GM23248 (cell line): ENCODE data around the gene PDSS1. TPM values are rescaled to one million over a fixed set of nuclear protein-coding genes. Genes with fewer than 3 reads are reported as not detected.
"Not testable (repeated sequence)": the region's sequence is repeated elsewhere in the genome, so short reads cannot be mapped to it uniquely, and the experiment has no call there.

Source experiments
- DNase-seq: peaks from one replicate; pipeline ENCODE4 v3.0.0-alpha.2; 2015
- H2AFZ ChIP-seq: fragments of 200-600 bp; sonication (generic); 2 replicates; pipeline ENCODE4 v1.6.1; 2016; ENCODE audit warnings: antibody characterized with exemption
- H3F3A ChIP-seq: fragments of 200-600 bp; sonication (generic); 2 replicates; pipeline ENCODE4 v1.6.1; 2016; ENCODE audit warnings: mild to moderate bottlenecking, antibody characterized with exemption, mixed run types; ENCODE audit not compliant: insufficient read depth
- H3K27ac ChIP-seq: fragments of 200-600 bp; sonication (generic); 2 replicates; pipeline ENCODE4 v1.5.1; 2016; ENCODE audit warnings: mild to moderate bottlenecking
- H3K27me3 ChIP-seq: fragments of 200-600 bp; sonication (generic); replicated peaks from 2 replicates; pipeline ENCODE4 v1.6.1; 2016; ENCODE audit warnings: mild to moderate bottlenecking; ENCODE audit not compliant: insufficient read depth
- H3K36me3 ChIP-seq: fragments of 200-600 bp; sonication (generic); 2 replicates; pipeline ENCODE4 v1.6.1; 2016; ENCODE audit warnings: low read depth, mild to moderate bottlenecking
- H3K4me1 ChIP-seq: fragments of 200-600 bp; sonication (generic); 2 replicates; pipeline ENCODE4 v1.6.1; 2016; ENCODE audit warnings: mild to moderate bottlenecking; ENCODE audit not compliant: insufficient read depth
- H3K4me2 ChIP-seq: fragments of 200-600 bp; sonication (generic); one replicate; pipeline ENCODE4 v1.6.1; 2016; ENCODE audit warnings: mild to moderate bottlenecking; ENCODE audit not compliant: unreplicated experiment
- H3K4me3 ChIP-seq: fragments of 200-600 bp; sonication (generic); 2 replicates; pipeline ENCODE4 v1.5.1; 2016; ENCODE audit warnings: mild to moderate bottlenecking
- H3K79me2 ChIP-seq: fragments of 200-600 bp; sonication (generic); 2 replicates; pipeline ENCODE4 v1.6.1; 2016; ENCODE audit warnings: mild to moderate bottlenecking; ENCODE audit not compliant: insufficient read depth
- H3K9ac ChIP-seq: fragments of 200-600 bp; sonication (generic); 2 replicates; pipeline ENCODE4 v1.6.1; 2016; ENCODE audit warnings: mild to moderate bottlenecking
- H3K9me2 ChIP-seq: fragments of 200-600 bp; sonication (generic); 2 replicates; pipeline ENCODE4 v1.6.1; 2016; ENCODE audit warnings: mixed run types, mild to moderate bottlenecking, moderate library complexity; ENCODE audit not compliant: insufficient read depth
- H3K9me3 ChIP-seq: fragments of 200-600 bp; sonication (generic); one replicate; pipeline ENCODE4 v1.6.1; 2017; ENCODE audit warnings: low read depth
- H4K20me1 ChIP-seq: fragments of 200-600 bp; sonication (generic); 2 replicates; pipeline ENCODE4 v1.6.0; 2016; ENCODE audit not compliant: insufficient read depth
- EZH2 ChIP-seq: fragments of 200-600 bp; sonication (generic); IDR thresholded peaks from 2 replicates; pipeline ENCODE4 v1.6.1; 2018; ENCODE audit warnings: antibody characterized with exemption, mild to moderate bottlenecking; ENCODE audit not compliant: insufficient read depth, poor library complexity, severe bottlenecking
- EZH2phosphoT487 ChIP-seq: fragments of 200-600 bp; sonication (generic); IDR thresholded peaks from 2 replicates; pipeline ENCODE4 v1.6.1; 2018; ENCODE audit warnings: antibody characterized with exemption, moderate library complexity, mild to moderate bottlenecking, low read depth; ENCODE audit not compliant: insufficient read depth
- WGBS, 2 experiments: methylation state at CpG; one replicate each; pipeline ENCODE4 v1.1.6; 2015 to 2017; ENCODE audit warnings: low lambda C conversion rate in 2 of 2, low coverage in 1 of 2; ENCODE audit errors: missing lambda C conversion rate in 2 of 2; 5-methylcytosine and 5-hydroxymethylcytosine counted together
- in situ Hi-C: fragments of 300-500 bp; cut with MboI; formaldehyde crosslinking; loops from 2 replicates; pipeline ENCODE4 v1.15.0; 2020
- polyA plus RNA-seq: library from polyadenylated mRNA; unstranded; fragments of >200 nt; fragmentation: Nextera tagmentation; extraction: Ambion mirVana; gene quantifications from 2 replicates; pipeline ENCODE4 v1.2.1, GENCODE V29; 2016
- total RNA-seq: library from RNA; depleted of rRNA; stranded (reverse); fragments of >200 nt; shearing (Covaris generic); gene quantifications from 2 replicates; pipeline ENCODE4 v1.2.3, GENCODE V29; 2014

The PDSS1 gene
- total and polyA plus RNA-seq, 2 experiments from 2014 or later, result 5.1 to 7.2 TPM

GRCh38 chr10:26780106-26780792 is 82.7 kb downstream of the PDSS1 start:
- in situ Hi-C loops, result no loop called here
- Histone ChIP-seq H3K79me2 (peaks cover 90% of the 10 kb centered on the region), H3K4me1 (peaks cover 39% of the 10 kb centered on the region), H3K9me2 (no peaks in the 10 kb centered on the region), H3K36me3 (no peaks in the 10 kb centered on the region), H3F3A (peaks cover 33% of the 10 kb centered on the region), H3K4me2 (peak overlapping the region; percentile 1), H3K9me3 (no peaks in the 10 kb centered on the region), H2AFZ (no peak overlapping the region), H3K27me3 (no peaks in the 10 kb centered on the region), H4K20me1 (no peaks in the 10 kb centered on the region), H3K27ac (peak overlapping the region; percentile 98), H3K4me3 (no peak overlapping the region), H3K9ac (0 out of 2 replicates have a peak overlapping the region, but pooled peaks have one; percentile 84)
- WGBS, 2 experiments, result 97 to 100% methylated on average over 8 of the region's 8 CpGs
- DNase-seq, result no peak
- TF ChIP-seq EZH2 (no peak), EZH2phosphoT487 (no peak)

DNA sequence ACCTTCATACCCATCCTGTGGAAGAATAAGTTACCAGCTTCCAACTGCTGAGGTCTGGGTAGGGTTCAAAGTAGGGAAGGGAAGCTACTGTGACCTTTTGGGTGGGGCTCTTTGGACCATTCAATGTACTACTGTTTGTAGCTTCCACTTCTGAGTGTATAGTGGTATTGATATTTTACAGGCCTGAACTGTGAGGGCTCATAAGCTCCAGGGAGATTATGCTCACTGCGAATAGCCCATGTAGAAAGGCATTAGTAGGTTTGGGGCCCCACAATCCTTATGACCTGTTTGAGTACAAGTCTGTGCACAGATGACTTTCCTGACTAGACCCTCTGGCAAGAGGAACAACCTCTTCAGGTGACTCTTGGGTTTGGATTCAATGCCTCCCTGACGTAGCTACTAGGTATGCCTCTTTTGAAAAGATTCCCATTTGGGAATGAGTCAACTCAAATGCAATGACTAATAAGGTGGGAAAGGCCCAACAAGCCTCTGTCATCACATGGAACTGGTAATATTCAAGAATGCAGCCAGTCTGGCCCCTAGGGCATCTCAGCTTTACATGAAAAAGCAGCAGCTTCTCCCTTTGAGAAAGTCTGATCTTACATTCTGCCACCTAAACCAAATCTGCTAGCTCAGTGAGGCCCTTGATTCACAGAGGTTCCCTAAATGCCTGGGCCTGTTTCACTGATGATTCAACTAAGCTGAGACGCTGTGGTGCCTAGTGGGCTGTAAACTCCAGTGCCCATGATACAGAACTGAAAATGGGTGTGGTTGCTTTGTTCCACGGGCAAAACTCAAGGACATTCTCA is 83.5 kb downstream of the PDSS1 start:
- Histone ChIP-seq H3K9me2 (no peaks in the 10 kb centered on the region), H3K4me1 (peaks cover 32% of the 10 kb centered on the region), H3K79me2 (peaks cover 90% of the 10 kb centered on the region), H3F3A (peaks cover 33% of the 10 kb centered on the region), H3K9me3 (no peaks in the 10 kb centered on the region), H3K4me2 (peak overlapping the region; percentile 78), H3K9ac (peak overlapping the region; percentile 84), H3K36me3 (no peaks in the 10 kb centered on the region), H3K27ac (peak overlapping the region; percentile 98), H2AFZ (no peak overlapping the region), H4K20me1 (no peaks in the 10 kb centered on the region), H3K4me3 (peak overlapping the region; percentile 53), H3K27me3 (no peaks in the 10 kb centered on the region)
- no peak for TF ChIP-seq EZH2phosphoT487
- no peak for TF ChIP-seq EZH2
- in situ Hi-C loops, result no loop called here
- 24 to 25% methylated on average over 4 of the region's 4 CpGs for WGBS, 2 experiments
- DNase-seq, result peak; percentile 96

- H4K20me1 ChIP-seq, result no peaks in the 10 kb centered on the region
- peak overlapping the region; percentile 84 for H3K9ac ChIP-seq
- peak overlapping the region; percentile 78 for H3K4me2 ChIP-seq
- peaks cover 33% of the 10 kb centered on the region for H3F3A ChIP-seq
- H3K9me3 ChIP-seq, result no peaks in the 10 kb centered on the region
- DNase-seq, result peak; percentile 85
- no peaks in the 10 kb centered on the region for H3K36me3 ChIP-seq
- in situ Hi-C loops, result no loop called here
- TF ChIP-seq EZH2phosphoT487, result no peak
- TF ChIP-seq EZH2, result no peak
- H3K27me3 ChIP-seq, result no peaks in the 10 kb centered on the region
- H3K4me3 ChIP-seq, result peak overlapping the region; percentile 53
- 37 to 39% methylated on average over 2 of the region's 2 CpGs for WGBS, 2 experiments
- H3K27ac ChIP-seq, result peak overlapping the region; percentile 98
- H2AFZ ChIP-seq, result no peak overlapping the region
- peaks cover 90% of the 10 kb centered on the region for H3K79me2 ChIP-seq
- H3K4me1 ChIP-seq, result peaks cover 28% of the 10 kb centered on the region
- H3K9me2 ChIP-seq, result no peaks in the 10 kb centered on the region
These were observed 84.3 kb downstream of the PDSS1 start for GRCh38 chr10:26781797-26782196.

- no peaks in the 10 kb centered on the region for H3K9me2 ChIP-seq
- peaks cover 20% of the 10 kb centered on the region for H3K4me1 ChIP-seq
- H2AFZ ChIP-seq, result no peak overlapping the region
- TF ChIP-seq EZH2phosphoT487 (no peak), EZH2 (no peak)
- H3K79me2 ChIP-seq, result peaks cover 100% of the 10 kb centered on the region
- H3K9ac ChIP-seq, result no peak overlapping the region
- WGBS, 2 experiments, result 96 to 97% methylated on average over 3 of the region's 3 CpGs
- H3K4me3 ChIP-seq, result no peak overlapping the region
- no peak overlapping the region for H3K27ac ChIP-seq
- 0 out of 2 replicates have a peak, but pooled peaks cover 4% of the 10 kb centered on the region for H3K36me3 ChIP-seq
- in situ Hi-C loops, result no loop called here
- H3F3A ChIP-seq, result peaks cover 20% of the 10 kb centered on the region
- no peak for DNase-seq
- no peak overlapping the region for H3K4me2 ChIP-seq
- H4K20me1 ChIP-seq, result no peaks in the 10 kb centered on the region
- H3K27me3 ChIP-seq, result no peaks in the 10 kb centered on the region
- H3K9me3 ChIP-seq, result no peaks in the 10 kb centered on the region
These were observed 89.9 kb downstream of the PDSS1 start for GRCh38 chr10:26787362-26787761.

GRCh38 chr10:26789779-26790178 is 92.3 kb downstream of the PDSS1 start:
- peaks cover 22% of the 10 kb centered on the region for H3K4me1 ChIP-seq
- DNase-seq, H3K9me3 ChIP-seq, H3K9ac ChIP-seq, in situ Hi-C loops, H3K9me2 ChIP-seq, H3K27ac ChIP-seq, H2AFZ ChIP-seq, H4K20me1 ChIP-seq, H3K36me3 ChIP-seq, H3K4me2 ChIP-seq, H3K4me3 ChIP-seq, H3K27me3 ChIP-seq: not testable (repeated sequence)
- WGBS, 2 experiments, result 95 to 97% methylated on average over 2 of the region's 2 CpGs
- H3F3A ChIP-seq, result peaks cover 17% of the 10 kb centered on the region; the same call in 1 of the 2 replicates
- peaks cover 100% of the 10 kb centered on the region for H3K79me2 ChIP-seq
